Measurements from ENCODE around the gene UPP2.

GRCh38 chr2:158056875-158057274, 44.8 kb upstream of the UPP2 start:
- TF ChIP-seq EZH2phosphoT487 (IDR thresholded peaks at IDR 0.05; ENCODE audit: insufficient read depth, low read depth) (no peak), EZH2 (IDR thresholded peaks at IDR 0.05; ENCODE audit: insufficient read depth, poor library complexity, severe bottlenecking) (no peak)
